Naive thymus-derived CD4-positive, alpha-beta T cell (primary cell): ENCODE results near the gene PPFIBP1. TPM values are rescaled to one million over a fixed set of nuclear protein-coding genes. Genes with fewer than 3 reads are reported as not detected.

Source experiments
- ATAC-seq: fragments of 150-1000 bp; cut with Tn5 transposase; 2 replicates; pipeline ENCODE4 v1.10.0; 2021; ENCODE audit warnings: mild to moderate bottlenecking, moderate library complexity
- CTCF ChIA-PET: fragments of 350-600 bp; sonication (Branson Sonifier 250); formaldehyde crosslinking; loops from one replicate; lab custom pipeline; 2021; ENCODE audit warnings: antibody characterized with exemption; lab: Charles Lee
- POLR2A ChIA-PET: fragments of 350-600 bp; sonication (Branson Sonifier 250); formaldehyde crosslinking; loops from one replicate; lab custom pipeline; 2021; ENCODE audit warnings: antibody characterized with exemption, inconsistent platforms; lab: Charles Lee
- DNase-seq, 9 donors: peaks; one replicate each; pipeline versions ENCODE4 v3.0.0 to v3.0.0-alpha.2; 2020 to 2022; ENCODE audit warnings: mixed read lengths in 1 of 9
- H3K27ac ChIP-seq: one replicate; pipeline ENCODE4 v1.7.0; 2013; ENCODE audit warnings: mild to moderate bottlenecking, low read depth, low read length, moderate library complexity
- H3K27me3 ChIP-seq, 2 donors: one replicate each; pipeline ENCODE4 v1.7.0; 2013; ENCODE audit warnings: low read length in 2 of 2, mild to moderate bottlenecking in 2 of 2, moderate library complexity in 2 of 2; ENCODE audit not compliant: control insufficient read depth in 2 of 2, insufficient read depth in 2 of 2
- H3K36me3 ChIP-seq, 3 experiments: 1 replicate in 2 of 3; 2 replicates in 1 of 3; pipeline ENCODE4 v1.7.0; 2013; ENCODE audit warnings: low read length in 3 of 3, mild to moderate bottlenecking in 3 of 3, moderate library complexity in 1 of 3; ENCODE audit not compliant: insufficient read depth in 3 of 3, control insufficient read depth in 2 of 3
- H3K4me1 ChIP-seq, 2 donors: one replicate each; pipeline ENCODE4 v1.7.0; 2013; ENCODE audit warnings: low read length in 2 of 2, mild to moderate bottlenecking in 2 of 2, moderate library complexity in 1 of 2; ENCODE audit not compliant: control insufficient read depth in 2 of 2, insufficient read depth in 2 of 2
- H3K4me3 ChIP-seq: 2 replicates; pipeline ENCODE4 v1.7.0; 2013; ENCODE audit warnings: mild to moderate bottlenecking, low read length
- H3K9me3 ChIP-seq, 3 experiments: 1 replicate in 2 of 3; 2 replicates in 1 of 3; pipeline ENCODE4 v1.7.0; 2013; ENCODE audit warnings: low read length in 3 of 3; ENCODE audit not compliant: control insufficient read depth in 2 of 3
- H3K27ac Mint-ChIP-seq, 9 donors: one replicate each; pipeline ENCODE4 v1.8.0; 2020 to 2022; ENCODE audit warnings: mixed read lengths in 9 of 9, mild to moderate bottlenecking in 8 of 9, moderate library complexity in 5 of 9, inconsistent platforms in 2 of 9
- H3K27me3 Mint-ChIP-seq, 5 donors: one replicate each; pipeline ENCODE4 v1.8.0; 2021 to 2022; ENCODE audit warnings: mixed read lengths in 5 of 5, mild to moderate bottlenecking in 1 of 5
- H3K36me3 Mint-ChIP-seq, 5 donors: one replicate each; pipeline ENCODE4 v1.8.0; 2020 to 2022; ENCODE audit warnings: mixed read lengths in 5 of 5, mild to moderate bottlenecking in 3 of 5, inconsistent platforms in 1 of 5
- H3K4me1 Mint-ChIP-seq, 7 donors: one replicate each; pipeline ENCODE4 v1.8.0; 2020 to 2022; ENCODE audit warnings: mixed read lengths in 7 of 7, mild to moderate bottlenecking in 3 of 7, inconsistent platforms in 1 of 7
- H3K4me3 Mint-ChIP-seq, 10 donors: one replicate each; pipeline ENCODE4 v1.8.0; 2020 to 2022; ENCODE audit warnings: mild to moderate bottlenecking in 10 of 10, mixed read lengths in 10 of 10, moderate library complexity in 6 of 10, inconsistent platforms in 2 of 10
- H3K9me3 Mint-ChIP-seq, 11 donors: one replicate each; pipeline ENCODE4 v1.8.0; 2020 to 2022; ENCODE audit warnings: mixed read lengths in 11 of 11, mild to moderate bottlenecking in 4 of 11, inconsistent platforms in 1 of 11, moderate library complexity in 1 of 11
- intact Hi-C, 2 donors: fragments of 100-400 bp; cut with micrococcal nuclease; formaldehyde crosslinking; loops; one replicate each; pipeline ENCODE4 v1.15.1; 2023
- polyA plus RNA-seq, 2 donors: library from polyadenylated mRNA; unstranded; fragments of 300-500 nt; fragmentation: Illumina TruSeq; gene quantifications; one replicate each; pipeline ENCODE4 v1.2.3, GENCODE V29; 2021
- total RNA-seq, 6 experiments: library from RNA in 5 of 6; stranded (reverse) in 5 of 6; gene quantifications; 1 replicate in 5 of 6; 2 replicates in 1 of 6; pipeline ENCODE4 v1.2.3 and lab custom pipeline; 2021 to 2026

PPFIBP1 gene
- total and polyA plus RNA-seq, 7 experiments from 2014 or later: 2.7 to 29.2 (median 5.3) TPM

DNA sequence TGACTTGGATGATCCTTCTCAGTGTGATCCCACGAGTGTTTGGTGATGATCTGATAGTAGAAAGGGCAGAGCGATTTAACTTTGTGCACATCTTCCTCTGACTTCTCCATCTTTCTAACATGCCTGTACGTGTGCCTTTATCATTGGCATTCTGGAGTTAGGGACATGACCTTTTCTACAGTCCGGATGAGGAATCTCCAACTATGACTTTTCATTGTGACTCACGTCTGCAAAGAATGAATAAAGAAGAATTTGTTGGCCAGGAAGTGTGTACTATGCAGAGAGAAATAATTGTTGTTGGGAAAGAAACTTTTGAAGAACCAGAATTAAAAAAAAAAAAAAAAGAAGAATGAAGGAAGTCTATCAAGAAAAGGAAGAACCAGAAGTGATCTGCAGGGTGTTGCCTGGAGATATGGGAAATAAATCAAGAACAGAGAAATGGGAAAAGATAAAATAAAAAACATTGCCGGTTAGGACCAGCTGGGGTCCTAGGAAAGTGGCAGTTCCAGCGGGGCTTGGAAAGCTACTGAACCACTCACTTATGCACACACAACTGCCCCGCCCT is 25.3 kb downstream of the PPFIBP1 start:
- ATAC-seq (peak; percentile 54), DNase-seq (no peak)
- H3K4me3 ChIP-seq: no peak overlapping the region
- Mint-ChIP-seq H3K27ac (peak overlapping the region in 1 of 9 donors; percentile 23), H3K9me3 (peaks cover 0 to 2% (median 0%) of the 10 kb centered on the region in 11 donors), H3K4me1 (peaks cover 6 to 15% (median 9%) of the 10 kb centered on the region in 7 donors), H3K36me3 (peaks cover 3 to 15% (median 8%) of the 10 kb centered on the region in 5 donors), H3K4me3 (peak overlapping the region in 1 of 10 donors; percentile 8), H3K27me3 (peaks cover 0 to 10% (median 0%) of the 10 kb centered on the region in 5 donors)
- no peaks in the 10 kb centered on the region for H3K27me3 ChIP-seq
- H3K36me3 ChIP-seq: no peaks in the 10 kb centered on the region
- H3K9me3 ChIP-seq: no peaks in the 10 kb centered on the region
- POLR2A ChIA-PET: no interaction called here
- H3K27ac ChIP-seq: no peak overlapping the region
- CTCF ChIA-PET: no interaction called here
- intact Hi-C loops: no loop called here
- no peaks in the 10 kb centered on the region for H3K4me1 ChIP-seq

DNA sequence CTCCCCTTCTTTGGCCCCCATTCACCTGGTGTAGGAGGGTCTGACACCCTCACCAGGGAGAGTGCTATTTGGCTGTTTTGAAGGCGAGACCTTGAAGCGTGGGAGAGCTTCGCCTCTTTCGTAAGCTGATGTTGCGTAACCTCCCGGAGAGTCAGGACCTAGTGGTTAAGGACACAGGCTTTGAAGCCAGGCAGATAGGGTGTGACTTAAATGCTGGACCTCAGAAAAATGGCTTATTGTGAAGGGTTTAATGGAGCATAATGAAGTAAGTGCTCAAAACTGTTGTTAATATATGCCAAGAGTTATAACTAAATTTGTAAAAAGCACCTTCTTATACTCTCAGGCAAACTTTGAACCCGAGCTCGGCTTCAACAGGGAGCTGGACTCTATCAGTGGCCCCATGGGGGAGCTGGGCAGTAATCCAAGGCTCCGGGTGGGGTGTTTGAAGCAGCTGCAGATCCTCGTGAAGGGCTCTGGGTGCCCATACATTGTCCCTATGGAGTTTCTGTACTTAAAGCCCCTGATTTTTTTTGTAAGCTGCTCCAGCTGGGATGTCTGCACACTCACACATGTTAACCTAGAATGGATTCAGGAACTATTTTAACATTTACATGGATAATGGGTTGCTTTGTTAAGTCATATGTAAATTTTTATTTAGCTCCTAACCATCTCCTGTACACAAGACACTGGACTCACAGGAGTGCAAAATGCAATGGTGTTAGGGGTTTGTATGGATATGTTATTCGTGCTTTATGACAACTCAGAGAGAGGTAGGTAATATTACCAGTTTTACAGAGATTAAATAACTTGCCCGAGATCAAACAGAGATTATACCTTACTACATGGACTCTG is 26.0 kb downstream of the PPFIBP1 start:
- Mint-ChIP-seq H3K4me1 (peaks cover 8 to 15% (median 10%) of the 10 kb centered on the region in 7 donors), H3K4me3 (no peak overlapping the region), H3K9me3 (no peaks in the 10 kb centered on the region), H3K27ac (no peak overlapping the region), H3K36me3 (peaks cover 0 to 10% (median 4%) of the 10 kb centered on the region in 5 donors), H3K27me3 (peaks cover 0 to 8% (median 0%) of the 10 kb centered on the region in 5 donors)
- DNase-seq: no peak
- ChIA-PET CTCF (no interaction called here), POLR2A (no interaction called here)
- no peaks in the 10 kb centered on the region for H3K27me3 ChIP-seq
- no peaks in the 10 kb centered on the region for H3K9me3 ChIP-seq
- no peaks in the 10 kb centered on the region for H3K4me1 ChIP-seq
- intact Hi-C loops: no loop called here
- H3K27ac ChIP-seq: no peak overlapping the region
- H3K4me3 ChIP-seq: no peak overlapping the region
- ATAC-seq: peak; percentile 67
- H3K36me3 ChIP-seq: no peaks in the 10 kb centered on the region

DNA sequence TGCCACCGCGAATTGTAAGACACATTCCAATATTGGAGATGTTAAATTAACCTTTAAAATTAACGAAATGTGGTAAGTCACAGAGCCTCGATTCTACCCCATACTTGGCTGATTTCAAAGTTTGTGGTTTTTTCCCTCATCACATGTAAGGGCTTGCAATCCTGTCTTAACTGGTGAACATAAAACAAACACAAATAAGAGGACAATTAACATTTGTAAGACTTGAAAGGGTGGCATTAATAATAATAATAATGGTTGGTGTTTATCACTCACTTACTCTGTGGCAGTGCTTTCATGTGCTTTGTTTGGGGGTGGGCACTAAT is 26.6 kb downstream of the PPFIBP1 start:
- Histone ChIP-seq H3K27me3 (no peaks in the 10 kb centered on the region), H3K36me3 (no peaks in the 10 kb centered on the region), H3K4me3 (no peak overlapping the region), H3K4me1 (no peaks in the 10 kb centered on the region), H3K27ac (no peak overlapping the region), H3K9me3 (no peaks in the 10 kb centered on the region)
- Mint-ChIP-seq H3K9me3 (no peaks in the 10 kb centered on the region), H3K27ac (no peak overlapping the region), H3K27me3 (peaks cover 0 to 10% (median 0%) of the 10 kb centered on the region in 5 donors), H3K36me3 (peaks cover 0 to 9% (median 4%) of the 10 kb centered on the region in 5 donors), H3K4me3 (no peak overlapping the region), H3K4me1 (peaks cover 8 to 21% (median 16%) of the 10 kb centered on the region in 7 donors)
- intact Hi-C loops: no loop called here
- ATAC-seq (no peak), DNase-seq (no peak)
- POLR2A ChIA-PET: no interaction called here
- CTCF ChIA-PET: no interaction called here

DNA sequence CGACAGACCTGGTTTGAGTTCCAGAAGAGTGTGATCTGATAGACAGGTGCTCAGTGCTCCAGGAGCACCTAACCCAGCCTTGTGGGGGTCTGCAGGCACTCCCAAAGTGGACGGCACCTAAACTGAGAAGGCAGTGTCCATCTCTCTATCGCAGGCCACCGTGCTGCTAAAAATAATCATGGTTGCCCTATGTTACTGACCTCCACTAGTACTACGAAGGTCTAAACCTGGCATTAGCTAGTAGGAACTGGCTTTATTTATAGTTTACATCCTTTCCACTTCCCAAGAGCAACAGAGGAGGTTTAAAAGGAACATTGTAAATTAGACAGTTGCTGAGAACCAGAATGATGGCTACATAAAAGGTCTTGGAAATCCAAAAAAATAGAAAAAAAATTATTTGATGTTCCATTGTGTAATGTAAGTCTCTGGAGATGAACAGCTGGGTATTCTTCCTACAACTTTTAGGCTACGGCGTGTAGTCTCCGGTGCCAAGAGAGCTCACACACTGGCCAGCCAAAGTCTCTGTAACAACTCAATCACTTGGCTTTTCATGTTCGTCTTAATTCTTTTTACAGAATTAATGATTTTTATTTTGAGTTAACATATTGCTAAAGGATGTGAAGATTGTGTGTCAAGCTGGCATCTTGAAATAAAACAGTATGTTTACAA is 27.3 kb downstream of the PPFIBP1 start:
- CTCF ChIA-PET: no interaction called here
- no peaks in the 10 kb centered on the region for H3K4me1 ChIP-seq
- ATAC-seq (no peak), DNase-seq (no peak)
- Mint-ChIP-seq H3K27ac (no peak overlapping the region), H3K4me1 (peaks cover 8 to 27% (median 22%) of the 10 kb centered on the region in 7 donors), H3K27me3 (peaks cover 0 to 11% (median 0%) of the 10 kb centered on the region in 5 donors), H3K9me3 (no peaks in the 10 kb centered on the region), H3K4me3 (no peak overlapping the region), H3K36me3 (peaks cover 0 to 5% (median 4%) of the 10 kb centered on the region in 5 donors)
- no peaks in the 10 kb centered on the region for H3K9me3 ChIP-seq
- no peaks in the 10 kb centered on the region for H3K27me3 ChIP-seq
- no peak overlapping the region for H3K27ac ChIP-seq
- H3K36me3 ChIP-seq: no peaks in the 10 kb centered on the region
- POLR2A ChIA-PET: no interaction called here
- H3K4me3 ChIP-seq: no peak overlapping the region
- intact Hi-C loops: no loop called here

DNA sequence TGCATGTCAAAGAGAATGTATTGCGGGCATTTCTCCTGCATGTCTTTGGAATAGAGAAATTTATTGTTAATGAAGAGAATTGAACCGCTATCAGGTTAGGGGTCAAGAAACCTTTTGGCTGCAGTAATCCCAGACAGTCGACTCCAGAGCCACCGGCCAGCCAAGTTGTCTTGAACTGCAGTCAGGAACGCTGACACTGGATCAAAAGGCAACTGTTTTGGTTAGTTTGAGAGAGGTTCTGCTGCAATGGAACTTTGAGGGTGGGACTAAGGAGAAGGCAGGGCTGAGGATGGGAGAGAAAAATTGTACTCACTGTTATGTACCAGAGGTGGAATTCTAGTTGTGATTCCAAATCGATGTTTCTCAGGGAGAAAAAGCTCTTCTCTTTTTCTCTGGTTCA is 28.2 kb downstream of the PPFIBP1 start:
- Mint-ChIP-seq H3K27ac (no peak overlapping the region), H3K9me3 (no peaks in the 10 kb centered on the region), H3K27me3 (peaks cover 0 to 14% (median 0%) of the 10 kb centered on the region in 5 donors), H3K4me1 (peaks cover 8 to 30% (median 25%) of the 10 kb centered on the region in 7 donors), H3K4me3 (no peak overlapping the region), H3K36me3 (peaks cover 0 to 5% (median 4%) of the 10 kb centered on the region in 5 donors)
- POLR2A ChIA-PET: no interaction called here
- no peaks in the 10 kb centered on the region for H3K27me3 ChIP-seq
- CTCF ChIA-PET: no interaction called here
- no peaks in the 10 kb centered on the region for H3K9me3 ChIP-seq
- ATAC-seq: no peak
- no peaks in the 10 kb centered on the region for H3K4me1 ChIP-seq
- H3K27ac ChIP-seq: no peak overlapping the region
- DNase-seq: no peak
- intact Hi-C loops: no loop called here
- no peaks in the 10 kb centered on the region for H3K36me3 ChIP-seq
- H3K4me3 ChIP-seq: no peak overlapping the region

DNA sequence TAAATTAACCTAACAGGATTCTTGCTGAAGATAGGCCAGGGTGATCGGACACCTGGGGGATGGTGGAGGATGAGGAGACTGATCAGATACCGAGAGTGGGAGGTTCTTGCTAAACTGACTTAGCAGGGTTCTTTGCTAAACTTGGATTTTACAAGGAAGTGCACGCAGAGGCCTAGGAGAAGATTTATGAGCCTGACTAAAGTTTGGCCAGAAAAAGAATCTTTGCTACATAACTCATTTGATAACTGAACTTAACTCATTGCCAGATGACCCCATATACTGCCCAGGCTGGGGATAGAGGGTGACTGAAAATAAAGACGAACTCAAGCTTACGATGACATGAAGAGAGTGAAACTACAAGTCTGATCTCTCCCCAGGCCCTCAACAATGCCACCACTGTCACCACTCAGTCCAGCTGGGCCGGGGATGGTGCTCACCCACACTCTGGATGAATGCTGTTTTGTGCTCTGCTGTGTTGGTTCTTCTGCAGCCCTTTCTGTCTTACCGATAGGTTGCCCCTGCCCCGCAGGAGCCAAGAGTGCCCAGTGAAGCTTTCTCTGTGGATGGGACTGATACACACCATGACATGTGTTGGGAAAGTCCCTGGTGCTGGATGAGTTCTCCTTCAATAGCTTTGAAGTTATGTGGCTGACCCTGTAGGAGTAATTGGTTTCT is 29.0 kb downstream of the PPFIBP1 start:
- ATAC-seq: no peak
- ChIA-PET POLR2A (no interaction called here), CTCF (interaction anchor here (0.6 kb wide), 1 partner anchor 243 kb away, joined by 3 read pairs; no protein-coding TSS in a partner anchor)
- Histone ChIP-seq H3K27me3 (no peaks in the 10 kb centered on the region), H3K9me3 (no peaks in the 10 kb centered on the region), H3K27ac (no peak overlapping the region), H3K36me3 (no peaks in the 10 kb centered on the region), H3K4me3 (no peak overlapping the region), H3K4me1 (no peaks in the 10 kb centered on the region)
- no peak for DNase-seq
- intact Hi-C loops: no loop called here
- H3K36me3 Mint-ChIP-seq: peaks cover 0 to 5% (median 4%) of the 10 kb centered on the region in 5 donors
- H3K4me1 Mint-ChIP-seq: peaks cover 8 to 30% (median 26%) of the 10 kb centered on the region in 7 donors
- H3K27ac Mint-ChIP-seq: no peak overlapping the region
- no peaks in the 10 kb centered on the region for H3K9me3 Mint-ChIP-seq
- H3K4me3 Mint-ChIP-seq: no peak overlapping the region
- peaks cover 0 to 15% (median 0%) of the 10 kb centered on the region in 5 donors for H3K27me3 Mint-ChIP-seq
